SK-N-MC (cell line): Measurements from ENCODE around the gene SRP54.

Experiments
- EZH2 ChIP-seq: fragments of 200-600 bp; sonication (generic); IDR thresholded peaks from one replicate; pipeline ENCODE4 v1.6.1; 2017; ENCODE audit warnings: antibody characterized with exemption
- FOXP2 ChIP-seq: optimal IDR thresholded peaks from 2 replicates; pipeline ENCODE3; 2011; ENCODE audit warnings: mild to moderate bottlenecking, moderate library complexity; ENCODE audit not compliant: insufficient read depth; ENCODE audit errors: extremely low read length, control extremely low read depth
- POLR2AphosphoS5 ChIP-seq: IDR thresholded peaks from 2 replicates; pipeline ENCODE4 v1.6.1; 2012; ENCODE audit warnings: mild to moderate bottlenecking, low read depth, low read length, borderline replicate concordance

GRCh38 chr14:34935488-34935887, 47.3 kb upstream of the SRP54 start:
- TF ChIP-seq POLR2AphosphoS5 (no peak), EZH2 (no peak), FOXP2 (no peak)
